ENCODE results near the gene NDUFA9.

NDUFA9 gene

GRCh38 chr12:4648501-4649357 is at the start of gene NDUFA9, which contains the start of gene AKAP3:
Gene NDUFA9 (plus strand): TSS chr12:4649114. CDS start chr12:4649127, 13 bp downstream.
Gene AKAP3 (minus strand): TSS chr12:4649051. CDS start chr12:4638196, 10,855 bp downstream.
- peak; percentile 74 to 77 for DNase-seq

GRCh38 chr12:4603421-4603820 is 45.5 kb upstream of the NDUFA9 start:
- no peak for DNase-seq

GRCh38 chr12:4603946-4604345 is 45.0 kb upstream of the NDUFA9 start:
- DNase-seq, result no peak

- peak; percentile 84 to 90 for DNase-seq
Observed at GRCh38 chr12:4604684-4605193, 44.2 kb upstream of the NDUFA9 start.

- no peak for DNase-seq
Observed at GRCh38 chr12:4607056-4607455, 41.9 kb upstream of the NDUFA9 start.

GRCh38 chr12:4609071-4609470 is 39.8 kb upstream of the NDUFA9 start:
- no peak for DNase-seq

GRCh38 chr12:4610481-4610880 is 38.4 kb upstream of the NDUFA9 start:
- DNase-seq, result no peak

GRCh38 chr12:4615667-4616066 is 33.2 kb upstream of the NDUFA9 start:
- DNase-seq, result no peak

- DNase-seq, result no peak
Observed at GRCh38 chr12:4621511-4621910, 27.4 kb upstream of the NDUFA9 start.

- DNase-seq, result no peak
Observed at GRCh38 chr12:4626543-4626942, 22.4 kb upstream of the NDUFA9 start.

GRCh38 chr12:4628406-4628805 is 20.5 kb upstream of the NDUFA9 start:
- no peak for DNase-seq

GRCh38 chr12:4630262-4630661 is 18.7 kb upstream of the NDUFA9 start:
- DNase-seq, result no peak

- no peak for DNase-seq
Observed at GRCh38 chr12:4643747-4644146, 5.2 kb upstream of the NDUFA9 start.

- DNase-seq, result no peak
Observed at GRCh38 chr12:4645023-4645422, 3.9 kb upstream of the NDUFA9 start.

- peak; percentile 28 to 41 for DNase-seq
Observed at GRCh38 chr12:4648104-4648500, 812 bp upstream of the NDUFA9 start.

- DNase-seq, result no peak
Observed at GRCh38 chr12:4649358-4649661, 396 bp downstream of the NDUFA9 start.

GRCh38 chr12:4653257-4653656 is 4.3 kb downstream of the NDUFA9 start:
- no peak for DNase-seq

- no peak for DNase-seq
Observed at GRCh38 chr12:4653691-4654090, 4.8 kb downstream of the NDUFA9 start.

GRCh38 chr12:4663971-4664505 is 15.1 kb downstream of the NDUFA9 start:
- DNase-seq, result no peak

- no peak for DNase-seq
Observed at GRCh38 chr12:4665236-4665635, 16.3 kb downstream of the NDUFA9 start.

- DNase-seq, result no peak
Observed at GRCh38 chr12:4679711-4680110, 30.8 kb downstream of the NDUFA9 start.

- no peak for DNase-seq
Observed at GRCh38 chr12:4681732-4682131, 32.8 kb downstream of the NDUFA9 start.

- no peak for DNase-seq
Observed at GRCh38 chr12:4685317-4685716, 36.4 kb downstream of the NDUFA9 start.

GRCh38 chr12:4690760-4691159 is 41.8 kb downstream of the NDUFA9 start:
- no peak for DNase-seq

Data from AML-193 (cell line).